GM19455 (cell line): Measurements from ENCODE around the gene TNRC18.
"Not testable (repeated sequence)": the region's sequence is repeated elsewhere in the genome, so short reads cannot be mapped to it uniquely, and the experiment has no call there.

Source experiments
- ATAC-seq: cut with Tn5 transposase; IDR thresholded peaks from one replicate; pipeline ENCODE4 v1.9.1; 2021; ENCODE audit not compliant: unreplicated experiment

Gene TNRC18, protein sequence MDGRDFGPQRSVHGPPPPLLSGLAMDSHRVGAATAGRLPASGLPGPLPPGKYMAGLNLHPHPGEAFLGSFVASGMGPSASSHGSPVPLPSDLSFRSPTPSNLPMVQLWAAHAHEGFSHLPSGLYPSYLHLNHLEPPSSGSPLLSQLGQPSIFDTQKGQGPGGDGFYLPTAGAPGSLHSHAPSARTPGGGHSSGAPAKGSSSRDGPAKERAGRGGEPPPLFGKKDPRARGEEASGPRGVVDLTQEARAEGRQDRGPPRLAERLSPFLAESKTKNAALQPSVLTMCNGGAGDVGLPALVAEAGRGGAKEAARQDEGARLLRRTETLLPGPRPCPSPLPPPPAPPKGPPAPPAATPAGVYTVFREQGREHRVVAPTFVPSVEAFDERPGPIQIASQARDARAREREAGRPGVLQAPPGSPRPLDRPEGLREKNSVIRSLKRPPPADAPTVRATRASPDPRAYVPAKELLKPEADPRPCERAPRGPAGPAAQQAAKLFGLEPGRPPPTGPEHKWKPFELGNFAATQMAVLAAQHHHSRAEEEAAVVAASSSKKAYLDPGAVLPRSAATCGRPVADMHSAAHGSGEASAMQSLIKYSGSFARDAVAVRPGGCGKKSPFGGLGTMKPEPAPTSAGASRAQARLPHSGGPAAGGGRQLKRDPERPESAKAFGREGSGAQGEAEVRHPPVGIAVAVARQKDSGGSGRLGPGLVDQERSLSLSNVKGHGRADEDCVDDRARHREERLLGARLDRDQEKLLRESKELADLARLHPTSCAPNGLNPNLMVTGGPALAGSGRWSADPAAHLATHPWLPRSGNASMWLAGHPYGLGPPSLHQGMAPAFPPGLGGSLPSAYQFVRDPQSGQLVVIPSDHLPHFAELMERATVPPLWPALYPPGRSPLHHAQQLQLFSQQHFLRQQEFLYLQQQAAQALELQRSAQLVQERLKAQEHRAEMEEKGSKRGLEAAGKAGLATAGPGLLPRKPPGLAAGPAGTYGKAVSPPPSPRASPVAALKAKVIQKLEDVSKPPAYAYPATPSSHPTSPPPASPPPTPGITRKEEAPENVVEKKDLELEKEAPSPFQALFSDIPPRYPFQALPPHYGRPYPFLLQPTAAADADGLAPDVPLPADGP (N-terminal part only)

DNA sequence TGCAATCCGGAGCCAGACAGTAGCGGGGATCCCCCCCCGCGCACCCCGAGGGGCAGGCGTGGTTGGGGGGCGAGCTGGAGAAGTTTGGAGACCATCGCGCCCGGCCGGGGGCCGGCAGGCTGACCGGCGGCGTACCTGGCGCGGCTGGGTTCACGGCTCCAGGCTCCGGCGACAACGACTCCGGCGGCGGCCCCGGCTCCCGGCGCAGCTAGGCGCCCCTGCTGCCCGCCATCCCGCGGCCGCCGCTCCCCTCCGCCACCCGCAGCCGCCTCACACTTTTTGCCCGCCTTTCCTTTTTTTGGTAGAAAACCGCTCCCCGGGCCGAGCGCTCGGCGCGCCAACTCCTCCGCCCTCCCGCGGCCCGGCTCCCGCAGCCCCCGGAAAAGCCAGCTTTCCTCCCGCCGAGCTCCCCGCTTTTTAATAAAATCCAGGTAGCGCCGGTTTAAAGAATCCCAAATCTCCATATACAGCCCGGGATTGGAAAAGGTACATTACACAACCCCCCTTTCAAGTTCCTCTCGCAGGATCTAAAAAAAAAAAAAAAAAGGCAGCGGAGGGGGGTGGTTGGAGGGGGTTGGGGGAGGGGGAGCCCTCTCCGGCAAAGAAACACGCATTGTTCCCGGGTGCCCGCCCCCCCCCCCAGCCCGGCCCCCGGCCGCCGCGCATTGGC, at the start of gene TNRC18:
Gene TNRC18 (minus strand): TSS at position 529 of the 670 bp plus-strand sequence. CDS start 2,588 bp downstream, outside the sequence.
- ATAC-seq = no peak

DNA sequence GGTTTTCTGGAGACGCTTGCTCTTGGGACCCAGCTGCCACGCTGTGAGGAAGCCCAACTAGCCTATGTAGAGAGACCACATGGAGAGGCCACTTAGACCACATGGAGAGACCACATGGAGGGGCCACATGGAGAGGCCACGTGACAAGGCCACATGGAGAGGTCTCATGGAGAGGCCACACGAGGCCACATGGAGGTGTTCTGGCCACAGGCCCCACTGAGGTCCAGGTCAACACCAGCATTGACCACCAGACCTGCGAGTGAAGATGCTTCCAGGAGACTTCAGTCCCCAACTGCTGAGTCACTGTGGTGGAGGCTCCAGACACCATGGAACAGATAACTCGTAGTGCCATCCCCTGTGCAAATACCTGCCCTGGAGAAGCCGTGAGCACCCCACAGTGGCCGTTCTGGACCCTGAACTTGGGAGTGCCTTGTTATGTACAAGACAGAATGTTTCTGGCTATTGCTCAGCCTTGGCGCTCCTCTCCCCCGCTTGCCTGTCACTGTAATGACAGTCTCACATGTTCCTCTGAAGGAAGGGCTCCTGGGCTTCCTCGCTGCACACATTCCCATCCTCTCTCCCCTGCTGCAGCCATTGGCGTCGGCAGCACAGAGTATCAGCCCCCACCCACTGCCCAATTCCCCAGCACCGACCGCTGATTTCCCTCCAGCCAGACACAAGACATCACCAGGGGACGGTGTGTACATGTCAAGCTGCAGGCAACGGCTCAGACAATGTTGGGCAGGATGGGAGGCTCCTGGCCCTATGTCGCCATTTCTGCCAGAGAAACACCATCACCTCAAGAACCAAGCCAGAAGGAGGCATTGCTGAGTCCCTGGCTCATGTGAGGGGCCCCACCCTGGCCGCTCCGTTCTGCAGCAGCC, 49.0 kb upstream of the TNRC18 start:
- no peak for ATAC-seq

DNA sequence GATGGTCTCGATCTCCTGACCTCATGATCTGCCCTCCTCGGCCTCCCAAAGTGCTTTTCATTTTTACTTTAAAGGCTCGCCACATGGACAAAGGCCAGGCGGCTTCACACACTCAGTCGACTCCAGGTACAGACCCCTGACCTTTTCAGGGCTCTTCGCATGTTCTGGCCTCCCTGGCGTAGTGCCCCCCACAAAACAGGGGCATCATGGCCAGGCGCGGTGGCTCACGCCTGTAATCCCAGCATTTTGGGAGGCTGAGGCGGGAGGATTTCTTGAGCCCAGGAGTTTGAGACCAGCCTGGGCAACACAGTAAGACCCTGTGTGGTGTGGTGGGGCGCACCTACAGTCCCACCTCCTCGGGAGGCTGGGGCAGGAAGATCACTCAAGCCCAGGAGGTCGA, 48.0 kb upstream of the TNRC18 start:
- not testable (repeated sequence) for ATAC-seq

DNA sequence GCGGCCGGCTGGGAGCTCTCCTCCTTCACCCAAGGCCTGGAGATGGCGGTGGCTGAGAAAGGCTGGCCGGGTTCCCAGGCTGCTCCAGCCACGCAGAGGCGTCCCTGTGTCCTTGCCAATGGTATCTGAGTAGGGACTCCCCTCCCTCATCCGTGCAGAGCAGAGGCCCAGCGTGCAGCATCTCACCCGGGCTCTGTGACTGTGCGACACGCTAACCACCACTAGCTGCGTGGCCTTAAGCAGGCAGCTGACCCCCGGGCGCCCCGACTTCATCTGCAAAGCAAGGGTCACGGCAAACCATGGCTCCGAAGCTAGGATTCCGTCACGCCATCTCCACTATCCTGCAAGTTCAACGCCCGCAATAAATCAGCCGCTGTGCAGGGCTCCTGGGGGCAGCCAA, 47.2 kb upstream of the TNRC18 start:
- no peak for ATAC-seq

DNA sequence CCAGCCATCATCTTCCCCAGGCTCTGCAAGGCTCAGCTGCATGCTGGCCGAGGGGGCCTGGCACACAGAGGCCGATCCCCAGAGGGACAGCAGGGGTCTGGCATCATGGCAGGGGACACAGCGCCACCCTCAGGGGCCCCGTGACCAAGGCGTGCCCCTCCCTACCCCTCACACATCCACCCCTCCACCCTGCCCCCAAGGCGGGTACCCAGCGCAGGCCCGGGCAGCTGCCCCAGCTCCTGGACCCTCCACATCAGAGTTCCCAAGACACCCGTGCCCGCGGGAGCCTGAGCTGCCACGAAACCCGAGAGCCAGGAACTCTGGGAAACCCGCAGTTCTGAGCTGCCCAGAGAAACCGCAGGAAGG, 46.5 kb upstream of the TNRC18 start:
- ATAC-seq = no peak

DNA sequence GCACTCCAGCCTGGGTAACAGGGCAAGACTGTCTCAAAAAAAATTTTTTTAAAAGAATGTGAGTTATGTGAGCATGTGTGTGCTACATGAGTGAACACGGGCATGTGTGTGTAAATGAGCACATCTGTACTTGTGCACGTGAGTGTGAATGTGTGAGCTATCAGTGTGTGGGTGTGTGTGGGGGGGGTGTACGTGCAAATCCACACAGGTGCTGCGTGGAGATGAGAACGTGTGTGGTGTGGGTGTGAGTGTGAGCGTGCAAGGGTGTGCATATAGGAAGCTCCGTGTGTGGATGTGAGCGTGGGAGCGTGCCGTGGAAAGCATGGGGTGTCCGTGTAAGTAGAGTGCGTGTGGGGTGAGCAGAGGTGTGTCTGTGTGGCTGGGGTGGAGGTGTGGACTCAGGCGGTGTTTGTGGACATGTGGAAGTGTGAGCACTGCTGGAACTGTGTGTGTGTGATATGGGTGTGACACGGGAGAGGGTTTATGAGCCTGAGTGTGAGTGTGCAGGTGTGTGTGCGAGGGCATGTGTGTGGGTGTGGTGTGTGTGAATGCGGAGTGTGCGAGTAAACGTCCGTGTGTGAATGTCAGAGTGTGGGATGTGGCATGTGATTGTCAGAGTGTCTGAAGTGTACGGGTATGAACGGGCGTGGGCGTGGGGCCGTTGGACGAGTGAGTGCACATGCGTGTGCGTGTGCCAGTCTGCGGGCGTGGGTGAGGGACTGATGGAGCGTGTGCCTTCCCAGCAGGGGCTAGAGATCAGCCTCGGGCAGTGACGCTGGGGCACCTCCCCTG, 45.9 kb upstream of the TNRC18 start:
- ATAC-seq = no peak

DNA sequence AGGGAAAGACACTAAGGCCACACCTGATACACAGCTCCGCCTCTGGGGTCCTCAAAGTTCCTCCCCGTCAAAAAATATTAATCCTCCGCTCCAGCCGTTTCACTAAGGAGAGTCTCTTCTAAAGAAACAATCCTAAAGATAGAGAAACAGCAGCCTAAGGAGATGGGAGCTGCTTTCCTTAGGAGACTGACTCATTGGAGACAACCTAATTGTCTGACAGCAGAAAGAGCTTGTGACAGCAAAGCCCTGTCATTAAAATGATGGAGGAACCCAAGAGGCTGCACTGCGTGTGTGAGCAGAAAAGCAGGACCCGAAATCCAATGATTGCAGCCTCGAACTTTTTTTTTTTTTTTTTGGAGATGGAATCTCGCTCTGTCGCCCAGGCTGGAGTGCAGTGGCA, 44.0 kb upstream of the TNRC18 start:
- ATAC-seq = no peak

DNA sequence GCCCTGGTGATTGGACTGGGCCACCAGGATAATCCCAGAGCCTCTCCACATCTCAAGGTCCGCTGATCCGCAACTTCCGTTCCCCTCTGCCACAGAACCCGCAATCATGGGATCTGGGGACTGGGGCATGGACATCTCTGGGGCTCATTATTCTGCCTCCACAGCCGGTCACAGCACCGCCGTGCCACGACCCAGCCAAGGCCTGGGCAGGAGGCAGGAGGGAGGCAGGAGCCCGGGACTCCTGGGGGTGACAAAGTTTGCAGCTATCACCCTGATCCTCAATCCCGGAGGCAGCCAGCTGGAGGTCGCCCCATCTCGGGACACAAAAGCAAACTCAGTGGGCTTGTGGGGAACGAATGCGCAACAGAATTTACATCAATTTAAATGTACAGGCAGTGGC, 42.9 kb upstream of the TNRC18 start:
- ATAC-seq = no peak

DNA sequence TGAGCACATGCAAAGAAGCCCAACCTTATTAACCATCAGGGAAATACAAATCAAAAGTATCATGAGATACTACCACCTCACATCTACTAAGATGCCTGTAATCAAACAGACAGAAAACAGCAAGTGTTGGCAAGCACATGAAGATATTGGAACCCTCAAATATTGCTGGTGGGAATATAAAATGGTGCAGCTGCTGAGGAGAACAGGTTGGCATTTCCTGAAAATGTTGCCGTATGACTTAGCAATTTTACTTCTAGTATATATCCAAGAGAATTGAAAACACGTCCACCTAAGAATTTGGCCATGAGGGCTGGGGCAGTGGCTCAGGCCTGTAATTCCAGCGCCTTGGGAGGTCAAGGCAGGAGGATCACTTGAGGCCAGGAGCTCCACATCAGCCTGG, 39.4 kb upstream of the TNRC18 start:
- ATAC-seq = no peak

DNA sequence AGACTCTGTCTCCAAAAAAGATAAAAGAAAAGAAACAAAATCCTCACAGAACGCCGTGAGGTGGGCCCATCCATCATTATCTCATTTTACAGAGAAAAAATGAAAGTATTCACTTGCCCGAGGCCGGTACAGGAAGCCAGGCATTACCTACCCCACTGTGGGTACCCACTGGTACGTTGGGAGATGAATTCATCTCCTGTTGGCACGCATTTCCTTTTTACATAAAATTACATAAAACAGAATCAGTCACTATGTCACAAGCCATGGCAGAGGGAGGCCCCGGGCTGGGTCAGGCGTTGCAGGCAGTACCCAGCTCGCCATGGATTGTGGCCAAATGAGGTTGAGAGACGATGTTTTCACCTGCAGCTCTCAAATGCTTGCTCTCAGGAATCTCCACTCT, 38.6 kb upstream of the TNRC18 start:
- no peak for ATAC-seq

DNA sequence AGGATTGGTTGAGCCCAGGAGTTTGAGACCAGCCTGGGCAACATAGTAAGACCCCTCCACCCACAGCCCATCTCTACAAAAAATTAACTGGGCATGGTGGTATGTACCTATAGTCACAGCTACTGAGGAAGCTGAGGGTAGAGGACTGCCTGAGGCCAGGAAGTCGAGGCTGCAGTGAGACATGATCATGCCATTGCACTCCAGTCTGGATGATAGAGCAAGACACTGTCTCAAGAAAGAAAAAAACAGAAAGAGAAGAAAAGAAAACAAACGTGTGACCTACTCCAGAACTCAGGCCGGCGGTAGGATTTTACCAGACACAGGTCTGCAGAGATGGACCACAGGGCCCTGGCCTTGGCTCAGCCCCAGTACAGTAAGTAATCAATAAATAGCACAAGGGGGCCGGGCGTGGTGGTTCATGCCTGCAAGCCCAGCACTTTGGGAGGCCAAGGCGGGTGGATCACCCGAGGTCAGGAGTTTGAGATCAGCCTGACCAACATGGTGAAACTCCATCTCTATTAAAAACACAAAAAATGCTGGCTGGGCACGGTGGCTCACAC, 35.4 kb upstream of the TNRC18 start:
- ATAC-seq = no peak

DNA sequence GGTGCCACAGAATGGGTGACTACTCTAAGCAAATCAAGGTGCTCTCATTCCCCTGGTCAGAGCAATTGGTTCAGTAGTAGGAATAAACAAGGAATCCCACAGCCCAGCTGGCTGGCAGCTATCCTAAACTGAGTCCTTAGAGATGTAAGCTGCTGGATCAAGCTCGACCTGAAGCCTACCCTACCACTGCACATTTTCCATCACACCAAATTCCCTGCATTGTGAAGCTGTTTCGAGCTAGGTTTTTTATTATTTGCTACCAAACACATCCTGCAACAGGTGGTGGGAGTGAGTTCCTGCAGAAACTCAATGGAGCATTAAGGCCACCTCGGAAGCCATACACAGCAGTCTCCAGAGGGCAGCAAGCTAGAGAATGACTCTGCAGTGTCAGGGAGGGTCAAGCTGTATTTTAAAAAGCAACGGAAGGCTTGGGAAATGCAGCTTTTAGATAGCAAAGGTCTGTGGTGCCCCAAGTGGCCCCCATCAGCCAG, 33.7 kb upstream of the TNRC18 start:
- no peak for ATAC-seq

DNA sequence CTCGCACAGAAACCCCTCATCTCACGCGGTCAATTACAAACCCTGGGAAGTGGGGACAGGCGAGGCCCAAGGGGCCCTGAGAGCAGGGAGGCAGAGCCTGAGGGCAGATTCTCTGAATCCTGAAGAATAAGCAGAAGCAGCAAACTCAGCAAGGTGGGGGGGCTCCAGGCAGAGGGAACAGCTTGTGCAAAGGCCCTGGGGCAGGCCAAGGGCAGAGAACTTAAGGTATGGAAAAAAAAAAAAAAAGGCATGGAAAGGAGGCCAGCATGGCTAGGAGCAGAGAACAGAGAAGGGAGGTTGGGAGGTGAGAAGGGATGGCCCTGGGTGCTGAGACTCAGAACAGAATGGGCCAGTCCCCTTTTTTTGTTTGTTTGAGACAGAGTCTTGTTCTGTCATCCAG, 32.8 kb upstream of the TNRC18 start:
- no peak for ATAC-seq

DNA sequence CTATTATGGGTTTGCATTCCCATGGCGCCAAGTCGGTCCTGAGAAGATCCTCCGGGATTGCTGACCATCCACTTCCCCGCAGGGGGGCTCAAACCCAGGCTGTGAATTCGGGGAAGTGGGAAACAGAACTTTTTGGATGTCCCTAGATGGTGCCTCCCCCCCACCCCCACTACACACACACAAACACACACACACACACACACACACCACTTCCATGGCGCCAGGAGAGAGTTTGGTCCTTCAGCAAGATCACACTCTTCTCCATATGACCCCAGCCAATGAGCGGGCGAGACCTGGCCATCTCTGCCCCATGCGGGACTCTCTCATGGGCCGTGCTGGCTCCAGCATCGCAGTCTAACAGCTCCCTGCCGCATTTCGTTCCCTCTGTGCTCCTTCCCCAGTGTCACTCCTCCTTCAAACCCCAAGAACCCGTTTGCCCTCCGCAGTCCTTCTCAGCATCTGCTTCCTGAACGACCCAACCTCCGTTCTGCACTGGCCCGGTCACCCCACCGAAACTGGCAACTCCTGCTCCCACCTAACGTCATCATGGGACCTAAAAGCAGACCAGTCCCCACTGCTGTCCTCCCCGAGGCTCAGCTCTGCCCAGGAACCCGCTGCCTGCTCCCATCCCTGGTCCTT, 32.1 kb upstream of the TNRC18 start:
- no peak for ATAC-seq

DNA sequence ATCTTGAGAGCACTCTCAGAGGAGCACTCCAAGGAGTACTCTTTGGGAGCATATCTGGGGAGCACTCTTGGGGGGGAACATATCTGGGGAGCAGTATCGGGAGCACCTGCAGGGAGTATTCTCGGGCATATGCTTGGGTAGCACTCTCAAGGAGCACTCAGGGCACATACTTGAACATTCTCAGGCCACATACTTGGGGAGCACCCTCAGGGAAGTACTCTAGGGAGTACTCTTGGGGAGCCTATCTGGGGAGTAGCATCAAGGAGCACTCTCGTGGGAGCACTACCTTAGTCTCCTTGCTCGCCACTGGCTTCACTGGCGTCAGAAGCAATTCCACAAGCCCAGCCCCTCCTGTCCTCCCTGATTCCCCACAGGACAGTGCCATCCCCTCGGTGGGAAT, 31.5 kb upstream of the TNRC18 start:
- ATAC-seq = no peak

DNA sequence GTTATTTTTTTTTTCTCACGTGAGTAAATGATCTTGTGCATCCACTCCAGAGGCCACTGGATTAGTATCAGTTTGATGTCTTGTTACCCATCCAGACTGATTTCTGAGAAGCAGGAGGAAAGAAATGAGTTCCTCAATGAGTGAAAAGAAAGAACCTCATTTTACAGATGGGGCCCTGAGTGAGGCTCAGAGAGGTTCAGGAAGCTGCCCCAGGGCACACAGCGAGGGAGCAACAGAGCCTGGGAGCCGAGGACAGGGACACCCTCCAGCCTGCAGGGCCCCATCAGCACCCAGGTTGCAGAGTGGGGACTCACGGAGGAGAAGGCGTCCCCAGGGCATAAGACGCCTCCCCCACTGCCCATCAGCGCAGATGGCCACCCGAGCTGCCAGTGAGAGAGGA, 30.9 kb upstream of the TNRC18 start:
- no peak for ATAC-seq

DNA sequence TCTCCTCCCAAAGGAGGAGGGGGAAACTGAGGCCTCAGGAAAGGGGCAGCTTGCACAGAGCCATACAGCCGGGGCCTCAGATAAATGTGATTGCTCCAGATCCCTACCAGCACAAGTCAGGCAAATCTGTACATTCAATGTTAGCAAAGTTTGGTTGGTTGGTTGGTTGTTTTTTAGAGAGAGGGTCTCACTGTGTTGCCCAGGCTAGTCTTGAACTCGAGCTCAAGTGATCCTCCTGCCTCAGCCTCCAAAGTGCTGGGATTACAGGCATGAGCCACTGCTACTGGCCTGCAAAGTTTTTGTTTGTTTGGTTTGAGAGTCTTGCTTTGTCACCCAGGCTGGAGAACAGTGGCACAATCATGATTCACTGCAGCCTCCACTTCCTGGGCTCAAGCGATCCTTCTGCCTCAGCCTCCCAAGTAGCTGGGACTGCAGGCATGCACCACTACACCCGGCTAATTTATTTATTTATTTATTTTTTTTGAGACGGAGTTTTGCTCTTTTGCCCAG, 30.0 kb upstream of the TNRC18 start:
- ATAC-seq = no peak

DNA sequence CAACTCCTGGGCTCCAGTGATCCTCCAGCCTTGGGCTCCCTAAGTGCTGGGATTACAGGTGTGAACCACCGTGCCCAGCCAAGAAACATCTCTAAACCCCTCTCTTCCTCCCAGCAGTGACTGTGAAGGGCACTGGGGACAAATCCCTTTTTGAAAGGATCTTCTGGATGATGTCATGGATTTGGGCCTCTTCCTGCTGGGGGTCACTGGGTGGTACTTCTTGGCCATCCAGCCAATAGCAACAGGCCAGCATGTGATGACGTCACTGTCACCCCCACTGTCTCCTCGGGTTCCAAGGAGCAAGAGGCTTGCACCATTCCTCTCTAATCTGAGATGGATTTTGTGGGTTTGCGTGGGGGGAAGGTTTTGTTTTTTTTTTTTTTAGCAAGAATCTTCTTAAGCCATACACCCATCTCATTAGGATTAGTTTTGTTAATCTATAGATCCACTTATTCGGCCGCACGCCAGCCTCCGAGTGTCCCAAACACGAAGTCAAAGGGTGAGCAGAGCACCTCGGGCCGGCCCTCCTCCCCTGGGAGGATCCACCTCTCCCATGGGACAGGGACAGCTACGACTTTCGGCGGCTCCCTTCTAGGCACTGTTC, 29.4 kb upstream of the TNRC18 start:
- no peak for ATAC-seq
